Aorta (tissue), 5 donors: ENCODE data around the gene TNFRSF25. TPM values are rescaled to one million over a fixed set of nuclear protein-coding genes. Genes with fewer than 3 reads are reported as not detected.
A peak's percentile ranks its signal among the peaks of the same experiment; 100 is the strongest.
"Not testable (repeated sequence)": the region's sequence is repeated elsewhere in the genome, so short reads cannot be mapped to it uniquely, and the experiment has no call there.

Experiments used
- ATAC-seq: fragments of 200-7000 bp; cut with Tn5 transposase; one replicate; pipeline ENCODE4 v1.9.1; 2022; ENCODE audit warnings: moderate library complexity; ENCODE audit not compliant: low FRiP score
- DNase-seq, 2 donors: peaks; one replicate each; pipeline ENCODE4 v3.0.0-alpha.2; 2020
- H3K27ac ChIP-seq, 2 donors: one replicate each; pipeline ENCODE4 v1.5.1; 2013; ENCODE audit warnings: low read length in 2 of 2, mild to moderate bottlenecking in 2 of 2, moderate library complexity in 2 of 2, control low read depth in 1 of 2, inconsistent platforms in 1 of 2, low read depth in 1 of 2
- H3K27me3 ChIP-seq, 2 donors: one replicate each; pipeline ENCODE4 v1.6.1; 2013; ENCODE audit warnings: control low read depth in 1 of 2, low read length in 1 of 2, mild to moderate bottlenecking in 1 of 2, moderate library complexity in 1 of 2; ENCODE audit not compliant: insufficient read depth in 2 of 2, control insufficient read depth in 1 of 2
- H3K36me3 ChIP-seq, 2 donors: one replicate each; pipeline ENCODE4 v1.6.1; 2013; ENCODE audit warnings: control low read depth in 1 of 2, low read length in 1 of 2, mild to moderate bottlenecking in 1 of 2; ENCODE audit not compliant: insufficient read depth in 2 of 2, control insufficient read depth in 1 of 2
- H3K4me1 ChIP-seq, 2 donors: one replicate each; pipeline ENCODE4 v1.6.1; 2013; ENCODE audit warnings: low read length in 2 of 2, control low read depth in 1 of 2, mild to moderate bottlenecking in 1 of 2, moderate library complexity in 1 of 2; ENCODE audit not compliant: insufficient read depth in 2 of 2, control insufficient read depth in 1 of 2
- H3K4me3 ChIP-seq, 2 donors: one replicate each; pipeline ENCODE4 v1.5.1; 2013; ENCODE audit warnings: low read length in 2 of 2, control low read depth in 1 of 2, mild to moderate bottlenecking in 1 of 2
- H3K9me3 ChIP-seq: one replicate; pipeline ENCODE4 v1.6.1; 2013; ENCODE audit warnings: mild to moderate bottlenecking, low read length; ENCODE audit not compliant: control insufficient read depth
- WGBS, 2 donors: extraction: QIAGEN DNeasy Blood & Tissue Kit; methylation state at CpG; one replicate each; pipeline ENCODE4 v1.1.7; 2013; 5-methylcytosine and 5-hydroxymethylcytosine counted together
- intact Hi-C, 2 donors: fragments of 100-400 bp; cut with DNase I; formaldehyde crosslinking; loops; one replicate each; pipeline versions ENCODE4 v1.14.2 to v1.15.0; 2022
- polyA plus RNA-seq, 2 donors: library from polyadenylated mRNA; stranded (reverse); fragments of 200-250 nt; gene quantifications; one replicate each; pipeline ENCODE4 v1.2.3, GENCODE V29; 2013
- total RNA-seq, 2 donors: library from RNA; stranded (reverse); fragmentation: NEBNext Ultra II Directional; extraction: Animal tissue kit (Norgen Biotek cat#: 25700); gene quantifications; one replicate each; pipeline ENCODE4 v1.2.1, GENCODE V29; 2021
- donor health status: healthy with polysubstance abuse.
- donor health status: Bipolar disorder and iron deficiency.
- donor health status: DM: no; HTN: no; CAD: no.
- donor health status: DM: no; HTN: no; CAD: no.
- donor health status: DM: yes; HTN: yes; CAD: no.

Gene TNFRSF25
- total and polyA plus RNA-seq, 4 donors: 6.5 to 34.6 (median 16.3) TPM

- Histone ChIP-seq H3K36me3 (no peaks in the 10 kb centered on the region), H3K9me3 (no peaks in the 10 kb centered on the region), H3K4me3 (peak overlapping the region; percentile 39 to 73), H3K27ac (no peak overlapping the region), H3K27me3 (no peaks in the 10 kb centered on the region), H3K4me1 (peaks cover 3 to 6% of the 10 kb centered on the region in 2 donors)
- intact Hi-C loops: no loop called here
- no peak for ATAC-seq
- WGBS, 2 donors: 0 to 1% methylated on average over 35 to 74 of the region's 74 CpGs
- DNase-seq: peak in 1 of 2 donors; percentile 78
Observed at GRCh38 chr1:6497215-6497866, 31.4 kb upstream of the TNFRSF25 start.

GRCh38 chr1:6496890-6497214, 30.9 kb upstream of the TNFRSF25 start:
- intact Hi-C loops: no loop called here
- Histone ChIP-seq H3K4me3 (peak overlapping the region; percentile 39 to 73), H3K27ac (no peak overlapping the region), H3K36me3 (no peaks in the 10 kb centered on the region), H3K27me3 (no peaks in the 10 kb centered on the region), H3K4me1 (peaks cover 0 to 6% of the 10 kb centered on the region in 2 donors), H3K9me3 (no peaks in the 10 kb centered on the region)
- DNase-seq (no peak), ATAC-seq (no peak)
- 1 to 2% methylated on average over 17 to 21 of the region's 21 CpGs for WGBS, 2 donors

GRCh38 chr1:6496365-6496721, 30.4 kb upstream of the TNFRSF25 start:
- no peaks in the 10 kb centered on the region for H3K36me3 ChIP-seq
- no peak overlapping the region for H3K4me3 ChIP-seq
- no peaks in the 10 kb centered on the region for H3K27me3 ChIP-seq
- H3K27ac ChIP-seq: peak overlapping the region in 1 of 2 donors; percentile 3
- intact Hi-C loops: no loop called here
- ATAC-seq: no peak
- WGBS, 2 donors: 16 to 19% methylated on average over 13 of the region's 13 CpGs
- DNase-seq: no peak
- H3K4me1 ChIP-seq: peaks cover 0 to 4% of the 10 kb centered on the region in 2 donors
- no peaks in the 10 kb centered on the region for H3K9me3 ChIP-seq

- intact Hi-C loops: no loop called here
Observed at GRCh38 chr1:6495540-6496364, 29.8 kb upstream of the TNFRSF25 start.

GRCh38 chr1:6495041-6495441, 29.1 kb upstream of the TNFRSF25 start:
- ATAC-seq: no peak
- WGBS, 2 donors: 60 to 66% methylated on average over 13 of the region's 13 CpGs

More at GRCh38 chr1:6495540-6496364, 29.8 kb upstream of the TNFRSF25 start:
- no peaks in the 10 kb centered on the region for H3K27me3 ChIP-seq
- no peaks in the 10 kb centered on the region for H3K36me3 ChIP-seq
- DNase-seq (peak in 1 of 2 donors; percentile 67), ATAC-seq (no peak)
- H3K4me1 ChIP-seq: no peaks in the 10 kb centered on the region
- no peaks in the 10 kb centered on the region for H3K9me3 ChIP-seq
- WGBS, 2 donors: 75% methylated on average over 14 of the region's 14 CpGs
- H3K4me3 ChIP-seq: no peak overlapping the region
- no peak overlapping the region for H3K27ac ChIP-seq

GRCh38 chr1:6494627-6495026, 28.7 kb upstream of the TNFRSF25 start:
- no peak for DNase-seq
- Histone ChIP-seq H3K4me3 (no peak overlapping the region), H3K27me3 (no peaks in the 10 kb centered on the region), H3K4me1 (no peaks in the 10 kb centered on the region), H3K9me3 (no peaks in the 10 kb centered on the region), H3K27ac (no peak overlapping the region), H3K36me3 (no peaks in the 10 kb centered on the region)
- ATAC-seq: no peak
- intact Hi-C loops: no loop called here
- WGBS, 2 donors: 75 to 87% methylated on average over 4 of the region's 4 CpGs

More at GRCh38 chr1:6495041-6495441, 29.1 kb upstream of the TNFRSF25 start:
- Histone ChIP-seq H3K9me3 (no peaks in the 10 kb centered on the region), H3K4me1 (no peaks in the 10 kb centered on the region), H3K4me3 (no peak overlapping the region), H3K36me3 (no peaks in the 10 kb centered on the region), H3K27ac (no peak overlapping the region), H3K27me3 (no peaks in the 10 kb centered on the region)
- DNase-seq: no peak
- intact Hi-C loops: no loop called here

- H3K9me3 ChIP-seq, ATAC-seq, H3K4me3 ChIP-seq, H3K36me3 ChIP-seq, H3K27me3 ChIP-seq, intact Hi-C loops, H3K4me1 ChIP-seq, DNase-seq, H3K27ac ChIP-seq: not testable (repeated sequence)
- 81 to 90% methylated on average over 4 of the region's 4 CpGs for WGBS, 2 donors
Observed at GRCh38 chr1:6493834-6494223, 27.9 kb upstream of the TNFRSF25 start.

GRCh38 chr1:6491966-6492365, 26.0 kb upstream of the TNFRSF25 start:
- DNase-seq (no peak), ATAC-seq (no peak)
- Histone ChIP-seq H3K36me3 (no peaks in the 10 kb centered on the region), H3K4me1 (no peaks in the 10 kb centered on the region), H3K27me3 (no peaks in the 10 kb centered on the region), H3K4me3 (no peak overlapping the region), H3K27ac (no peak overlapping the region), H3K9me3 (no peaks in the 10 kb centered on the region)
- intact Hi-C loops: loop anchor here in 1 of 2 donors (2.0 kb wide), 1 partner anchor 63 kb away; the partner anchor contains the start of genes NOL9 and TAS1R1
- WGBS, 2 donors: 71 to 78% methylated on average over 10 of the region's 10 CpGs
